ENCODE data around the gene RIMS4. TPM values are rescaled to one million over a fixed set of nuclear protein-coding genes. Genes with fewer than 3 reads are reported as not detected.

The RIMS4 gene
- total RNA-seq, 1 experiment from 2014 or later: 4.0 TPM

GRCh38 chr20:44841955-44842354 lies 31.6 kb upstream of the RIMS4 start:
- intact Hi-C loops (cut with micrococcal nuclease; ENCODE audit: unreplicated experiment): no loop called here
- TF ChIP-seq TCF7L2 (IDR thresholded peaks at IDR 0.05; ENCODE audit: low read depth, low read length) (no peak), CTCF (IDR thresholded peaks at IDR 0.05) (no peak), SIN3A (IDR thresholded peaks at IDR 0.05; ENCODE audit: borderline replicate concordance, insufficient read depth, low read depth, low read length) (no peak), POLR2AphosphoS5 (IDR thresholded peaks at IDR 0.05; ENCODE audit: low read depth, low read length) (no peak)
- TF ChIP-seq, protein P1, sequence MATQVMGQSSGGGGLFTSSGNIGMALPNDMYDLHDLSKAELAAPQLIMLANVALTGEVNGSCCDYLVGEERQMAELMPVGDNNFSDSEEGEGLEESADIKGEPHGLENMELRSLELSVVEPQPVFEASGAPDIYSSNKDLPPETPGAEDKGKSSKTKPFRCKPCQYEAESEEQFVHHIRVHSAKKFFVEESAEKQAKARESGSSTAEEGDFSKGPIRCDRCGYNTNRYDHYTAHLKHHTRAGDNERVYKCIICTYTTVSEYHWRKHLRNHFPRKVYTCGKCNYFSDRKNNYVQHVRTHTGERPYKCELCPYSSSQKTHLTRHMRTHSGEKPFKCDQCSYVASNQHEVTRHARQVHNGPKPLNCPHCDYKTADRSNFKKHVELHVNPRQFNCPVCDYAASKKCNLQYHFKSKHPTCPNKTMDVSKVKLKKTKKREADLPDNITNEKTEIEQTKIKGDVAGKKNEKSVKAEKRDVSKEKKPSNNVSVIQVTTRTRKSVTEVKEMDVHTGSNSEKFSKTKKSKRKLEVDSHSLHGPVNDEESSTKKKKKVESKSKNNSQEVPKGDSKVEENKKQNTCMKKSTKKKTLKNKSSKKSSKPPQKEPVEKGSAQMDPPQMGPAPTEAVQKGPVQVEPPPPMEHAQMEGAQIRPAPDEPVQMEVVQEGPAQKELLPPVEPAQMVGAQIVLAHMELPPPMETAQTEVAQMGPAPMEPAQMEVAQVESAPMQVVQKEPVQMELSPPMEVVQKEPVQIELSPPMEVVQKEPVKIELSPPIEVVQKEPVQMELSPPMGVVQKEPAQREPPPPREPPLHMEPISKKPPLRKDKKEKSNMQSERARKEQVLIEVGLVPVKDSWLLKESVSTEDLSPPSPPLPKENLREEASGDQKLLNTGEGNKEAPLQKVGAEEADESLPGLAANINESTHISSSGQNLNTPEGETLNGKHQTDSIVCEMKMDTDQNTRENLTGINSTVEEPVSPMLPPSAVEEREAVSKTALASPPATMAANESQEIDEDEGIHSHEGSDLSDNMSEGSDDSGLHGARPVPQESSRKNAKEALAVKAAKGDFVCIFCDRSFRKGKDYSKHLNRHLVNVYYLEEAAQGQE (IDR thresholded peaks at IDR 0.05; ENCODE audit: insufficient read depth in 1 of 2, low read depth in 2 of 2, low read length in 1 of 2): no peak
- Histone ChIP-seq H3K27ac (ENCODE audit: low read length) (no peak overlapping the region), H3K9me3 (ENCODE audit: control insufficient read depth, insufficient read depth, low read depth, low read length) (no peaks in the 10 kb centered on the region), H3K36me3 (ENCODE audit: control insufficient read depth, insufficient read depth, low read length) (no peaks in the 10 kb centered on the region), H3K27me3 (ENCODE audit: control insufficient read depth, insufficient read depth, low read length) (peaks cover 7% of the 10 kb centered on the region; the same call in 1 of the 2 replicates), H3K4me1 (ENCODE audit: control insufficient read depth, insufficient read depth, low read length) (no peaks in the 10 kb centered on the region), H3K4me3 (ENCODE audit: low read depth in 2 of 2, low read length in 2 of 2) (no peak overlapping the region)
- BruUV-seq (replicated peaks): no TSS peak
- ChIA-PET POLR2A (no interaction called here), CTCF (no interaction called here)
- ATAC-seq: no peak
- DNase-seq (ENCODE audit: low read depth, low spot score): no peak
- in situ Hi-C loops (cut with HindIII; ENCODE audit: low pct_unique_long_range_greater_than_20kb, low sequenced_read_pairs): no loop called here

DNA sequence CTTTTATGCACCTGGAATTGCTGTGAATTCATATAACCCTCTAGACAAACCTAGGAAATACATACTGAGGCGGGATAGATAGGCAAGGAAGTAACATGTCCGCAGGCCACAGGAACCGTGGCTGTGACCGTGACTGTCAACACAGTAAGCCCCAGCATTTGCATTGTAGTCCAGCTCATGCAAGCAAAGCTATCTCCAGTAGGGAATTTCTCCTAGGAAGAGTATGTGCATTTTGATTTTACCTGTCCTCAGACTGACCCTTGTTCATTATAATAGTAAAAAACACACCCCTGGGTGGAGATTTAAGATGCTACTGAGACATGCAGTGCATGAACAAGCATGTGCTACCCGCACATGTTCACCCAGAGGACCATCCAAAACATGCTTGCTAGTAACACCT lies 30.5 kb upstream of the RIMS4 start:
- peaks cover 7% of the 10 kb centered on the region; the same call in 1 of the 2 replicates for H3K27me3 ChIP-seq (ENCODE audit: control insufficient read depth, insufficient read depth, low read length)
- BruUV-seq (replicated peaks): no TSS peak
- ATAC-seq (no peak), DNase-seq (ENCODE audit: low read depth, low spot score) (no peak)
- H3K27ac ChIP-seq (ENCODE audit: low read length): no peak overlapping the region
- H3K4me3 ChIP-seq (ENCODE audit: low read depth in 2 of 2, low read length in 2 of 2): no peak overlapping the region
- no peaks in the 10 kb centered on the region for H3K36me3 ChIP-seq (ENCODE audit: control insufficient read depth, insufficient read depth, low read length)
- TF ChIP-seq POLR2AphosphoS5 (IDR thresholded peaks at IDR 0.05; ENCODE audit: low read depth, low read length) (no peak), TCF7L2 (IDR thresholded peaks at IDR 0.05; ENCODE audit: low read depth, low read length) (no peak), SIN3A (IDR thresholded peaks at IDR 0.05; ENCODE audit: borderline replicate concordance, insufficient read depth, low read depth, low read length) (no peak)
- TF ChIP-seq, protein P1 (IDR thresholded peaks at IDR 0.05; ENCODE audit: insufficient read depth in 1 of 2, low read depth in 2 of 2, low read length in 1 of 2): no peak
- intact Hi-C loops (cut with micrococcal nuclease; ENCODE audit: unreplicated experiment) (no loop called here), in situ Hi-C loops (cut with HindIII; ENCODE audit: low pct_unique_long_range_greater_than_20kb, low sequenced_read_pairs) (no loop called here)
- ChIA-PET POLR2A (no interaction called here), CTCF (no interaction called here)
- no peaks in the 10 kb centered on the region for H3K4me1 ChIP-seq (ENCODE audit: control insufficient read depth, insufficient read depth, low read length)
- no peaks in the 10 kb centered on the region for H3K9me3 ChIP-seq (ENCODE audit: control insufficient read depth, insufficient read depth, low read depth, low read length)
